ENCODE results near the gene CPSF7.

GRCh38 chr11:61380884-61381283, 48.9 kb downstream of the CPSF7 start:
- no peak for TF ChIP-seq SMARCA5 (IDR thresholded peaks at IDR 0.05)
- no peak for TF ChIP-seq CTCF (IDR thresholded peaks at IDR 0.05 in 2 of 3, conservative IDR thresholded peaks at IDR 0.05 in 1 of 3; ENCODE audit: control insufficient read depth in 2 of 3, extremely low read depth in 1 of 3, insufficient read depth in 1 of 3, low read depth in 3 of 3, low read length in 3 of 3)
- TF ChIP-seq IRF3 (IDR thresholded peaks at IDR 0.05), result no peak
- no peak for TF ChIP-seq SUZ12 (IDR thresholded peaks at IDR 0.05; ENCODE audit: unreplicated experiment)
- TF ChIP-seq POLR2AphosphoS5 (IDR thresholded peaks at IDR 0.05; ENCODE audit: low read length), result no peak
